MG63 (cell line): ENCODE measurements around the gene DNPEP. TPM values are rescaled to one million over a fixed set of nuclear protein-coding genes. Genes with fewer than 3 reads are reported as not detected.
A peak's percentile ranks its signal among the peaks of the same experiment; 100 is the strongest.
"Not testable (repeated sequence)": the region's sequence is repeated elsewhere in the genome, so short reads cannot be mapped to it uniquely, and the experiment has no call there.

Source experiments
- DNase-seq: peaks from one replicate; pipeline ENCODE4 v3.0.0-alpha.2; 2020
- H3K27me3 ChIP-seq: fragments of 250-450 bp; sonication (Bioruptor Pico); 2 replicates; pipeline ENCODE4 v1.5.1; 2020; ENCODE audit warnings: mild to moderate bottlenecking, moderate library complexity
- H3K36me3 ChIP-seq: fragments of 250-450 bp; sonication (Bioruptor Pico); 2 replicates; pipeline ENCODE4 v1.5.1; 2020; ENCODE audit warnings: mild to moderate bottlenecking, moderate library complexity
- H3K4me3 ChIP-seq: fragments of 250-450 bp; sonication (Bioruptor Pico); 2 replicates; pipeline ENCODE4 v1.5.1; 2020; ENCODE audit warnings: mild to moderate bottlenecking, moderate library complexity
- H3K9me3 ChIP-seq: fragments of 250-450 bp; sonication (Bioruptor Pico); 2 replicates; pipeline ENCODE4 v1.5.1; 2020; ENCODE audit warnings: mild to moderate bottlenecking, moderate library complexity
- total RNA-seq: library from RNA; depleted of rRNA; stranded (reverse); fragments of >200 nt; shearing (Covaris generic); gene quantifications from 2 replicates; pipeline ENCODE4 v1.2.3, GENCODE V29; 2014; ENCODE audit warnings: low replicate concordance

The DNPEP gene
- total RNA-seq, 1 experiment from 2014 or later, result 73.1 TPM

DNA sequence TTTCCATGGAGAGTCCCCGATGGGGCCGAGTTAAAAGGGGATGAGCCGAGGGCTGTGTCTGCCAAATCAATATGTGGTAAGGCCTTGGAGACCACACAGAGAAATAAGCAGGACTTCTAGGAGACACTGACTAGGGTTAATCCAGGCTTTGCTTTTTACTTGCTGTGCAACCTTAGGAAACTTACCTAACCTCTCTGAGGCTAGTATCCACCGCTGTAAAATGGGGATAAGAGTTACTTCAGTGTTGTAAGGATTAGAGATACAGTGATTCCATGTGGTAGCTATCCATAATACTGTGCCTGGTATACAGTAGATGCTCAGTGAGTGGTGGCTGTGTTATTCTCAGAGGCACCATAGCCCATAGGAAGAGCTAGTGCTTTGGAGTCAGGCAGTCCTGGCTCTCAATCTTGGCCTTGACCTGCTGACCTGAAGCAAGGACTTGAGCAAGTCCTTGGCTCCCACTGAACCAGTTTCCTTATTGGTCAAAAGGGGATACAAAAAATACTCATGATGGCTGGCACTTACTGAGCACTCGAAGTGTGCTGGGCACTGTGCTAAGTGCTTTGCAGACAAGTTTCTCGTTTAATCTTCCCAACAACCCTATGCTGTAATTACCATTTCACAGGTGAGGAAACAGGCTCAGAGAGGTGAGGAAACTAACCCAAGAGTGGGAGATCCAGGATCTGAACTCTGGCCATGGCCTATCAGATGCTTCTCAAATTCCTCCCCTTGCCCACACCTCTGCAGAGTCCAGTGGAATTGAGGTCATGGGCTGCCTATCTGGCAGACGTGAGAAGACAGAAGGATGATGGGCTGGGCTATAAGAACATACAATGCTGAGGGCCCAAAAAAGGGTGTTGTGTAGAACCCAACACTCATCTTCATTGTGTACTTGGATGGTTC lies 18.5 kb upstream of the DNPEP start:
- Histone ChIP-seq H3K36me3 (no peaks in the 10 kb centered on the region), H3K9me3 (no peaks in the 10 kb centered on the region)
- peak; percentile 24 for DNase-seq

DNA sequence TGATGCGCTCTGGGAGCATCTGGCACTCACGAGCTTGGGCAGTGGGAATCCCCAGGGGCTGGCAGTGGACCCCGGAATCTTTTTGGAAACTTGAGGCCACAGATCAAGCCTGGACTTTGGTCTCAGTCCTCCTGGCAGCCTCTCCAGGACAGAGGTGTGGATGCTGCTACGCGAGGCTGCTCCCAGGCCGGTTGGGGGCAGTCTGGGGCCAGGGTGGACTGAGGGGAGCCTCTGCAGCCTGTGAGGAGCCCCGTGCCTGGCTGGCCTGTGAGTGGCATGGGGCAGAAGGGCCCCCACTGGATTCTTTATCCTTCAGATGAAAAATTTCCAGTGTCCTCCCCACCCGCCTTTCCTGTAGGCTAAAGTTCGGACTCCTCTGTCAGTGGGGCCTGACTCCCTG lies 17.7 kb upstream of the DNPEP start:
- Histone ChIP-seq H3K27me3 (no peaks in the 10 kb centered on the region), H3K36me3 (no peaks in the 10 kb centered on the region), H3K9me3 (no peaks in the 10 kb centered on the region), H3K4me3 (no peak overlapping the region)
- DNase-seq, result no peak

More for the DNA sequence above, 18.5 kb upstream of the DNPEP start:
- Histone ChIP-seq H3K4me3 (no peak overlapping the region), H3K27me3 (no peaks in the 10 kb centered on the region)

- Histone ChIP-seq H3K27me3 (no peaks in the 10 kb centered on the region), H3K4me3 (no peak overlapping the region), H3K36me3 (no peaks in the 10 kb centered on the region), H3K9me3 (no peaks in the 10 kb centered on the region)
- no peak for DNase-seq
Observed at GRCh38 chr2:219404954-219405353, 17.2 kb upstream of the DNPEP start.

GRCh38 chr2:219404291-219404910 lies 16.7 kb upstream of the DNPEP start:
- Histone ChIP-seq H3K36me3 (no peaks in the 10 kb centered on the region), H3K27me3 (no peaks in the 10 kb centered on the region), H3K4me3 (no peak overlapping the region), H3K9me3 (no peaks in the 10 kb centered on the region)
- DNase-seq, result no peak

DNA sequence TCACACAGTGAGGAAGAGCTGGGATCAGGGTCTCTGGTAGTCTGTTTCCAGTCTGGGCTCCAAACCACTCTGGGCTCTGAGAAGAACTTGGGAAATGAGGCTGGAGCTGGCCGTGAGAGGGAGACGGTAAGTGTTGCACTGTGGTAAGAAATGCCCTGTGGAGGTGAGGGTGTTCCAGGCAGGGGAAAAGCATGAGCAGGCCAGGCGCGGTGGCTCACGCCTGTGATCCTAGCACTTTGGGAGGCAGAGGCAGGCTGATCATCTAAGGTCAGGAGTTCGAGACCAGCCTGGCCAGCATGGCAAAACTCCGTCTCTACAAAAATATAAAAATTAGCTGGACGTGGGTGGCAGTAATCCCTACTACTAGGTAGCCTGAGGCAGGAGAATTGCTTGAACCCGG lies 16.1 kb upstream of the DNPEP start:
- H3K36me3 ChIP-seq, result no peaks in the 10 kb centered on the region
- H3K4me3 ChIP-seq, result no peak overlapping the region
- H3K27me3 ChIP-seq, result no peaks in the 10 kb centered on the region
- DNase-seq, result no peak
- no peaks in the 10 kb centered on the region for H3K9me3 ChIP-seq

- Histone ChIP-seq H3K4me3 (no peak overlapping the region), H3K9me3 (no peaks in the 10 kb centered on the region), H3K36me3 (no peaks in the 10 kb centered on the region), H3K27me3 (no peaks in the 10 kb centered on the region)
- DNase-seq, result peak; percentile 65
Observed at GRCh38 chr2:219402665-219403515, 15.2 kb upstream of the DNPEP start.

DNA sequence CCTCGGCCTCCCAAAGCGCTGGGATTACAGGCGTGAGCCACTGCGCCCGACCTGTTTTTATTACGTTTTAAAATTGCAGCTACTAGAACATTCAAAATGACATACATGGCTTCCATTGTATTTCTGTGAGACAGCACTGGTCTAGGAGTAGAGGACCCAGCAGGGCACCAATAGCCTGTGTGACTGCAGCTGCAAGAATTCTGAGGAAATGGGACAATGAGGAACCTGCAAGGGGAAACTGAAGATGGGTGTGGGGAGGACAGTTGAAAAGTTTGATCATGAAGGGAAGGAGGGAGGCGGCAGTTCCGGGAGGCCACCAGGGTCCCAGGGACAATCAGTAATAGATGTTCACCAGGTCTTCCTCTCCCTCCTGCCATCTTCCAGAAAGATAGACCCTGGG lies 13.9 kb upstream of the DNPEP start:
- H3K9me3 ChIP-seq, result no peaks in the 10 kb centered on the region
- no peak overlapping the region for H3K4me3 ChIP-seq
- no peaks in the 10 kb centered on the region for H3K36me3 ChIP-seq
- DNase-seq, result no peak
- no peaks in the 10 kb centered on the region for H3K27me3 ChIP-seq

DNA sequence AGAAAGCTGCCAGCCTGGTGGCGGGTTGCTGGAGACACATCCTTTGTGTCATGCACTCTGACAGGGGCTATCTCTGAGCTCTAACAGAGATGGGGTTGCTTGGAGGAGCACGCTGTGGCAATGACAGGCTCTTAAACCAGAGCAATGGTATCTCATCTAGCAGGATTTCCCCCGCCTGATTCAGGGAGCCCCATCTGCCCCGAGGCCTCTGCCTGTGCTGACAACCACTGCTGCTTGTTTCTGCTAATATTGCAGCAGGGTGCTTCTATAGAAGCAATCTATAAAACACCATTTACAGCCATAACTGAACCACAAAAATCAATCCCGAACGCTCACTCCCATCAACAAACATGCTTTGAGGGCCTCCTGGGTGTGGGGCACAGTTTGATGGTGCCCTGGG lies 12.8 kb upstream of the DNPEP start:
- H3K27me3 ChIP-seq, result no peaks in the 10 kb centered on the region
- no peak for DNase-seq
- no peaks in the 10 kb centered on the region for H3K9me3 ChIP-seq
- H3K36me3 ChIP-seq, result no peaks in the 10 kb centered on the region
- no peak overlapping the region for H3K4me3 ChIP-seq

DNA sequence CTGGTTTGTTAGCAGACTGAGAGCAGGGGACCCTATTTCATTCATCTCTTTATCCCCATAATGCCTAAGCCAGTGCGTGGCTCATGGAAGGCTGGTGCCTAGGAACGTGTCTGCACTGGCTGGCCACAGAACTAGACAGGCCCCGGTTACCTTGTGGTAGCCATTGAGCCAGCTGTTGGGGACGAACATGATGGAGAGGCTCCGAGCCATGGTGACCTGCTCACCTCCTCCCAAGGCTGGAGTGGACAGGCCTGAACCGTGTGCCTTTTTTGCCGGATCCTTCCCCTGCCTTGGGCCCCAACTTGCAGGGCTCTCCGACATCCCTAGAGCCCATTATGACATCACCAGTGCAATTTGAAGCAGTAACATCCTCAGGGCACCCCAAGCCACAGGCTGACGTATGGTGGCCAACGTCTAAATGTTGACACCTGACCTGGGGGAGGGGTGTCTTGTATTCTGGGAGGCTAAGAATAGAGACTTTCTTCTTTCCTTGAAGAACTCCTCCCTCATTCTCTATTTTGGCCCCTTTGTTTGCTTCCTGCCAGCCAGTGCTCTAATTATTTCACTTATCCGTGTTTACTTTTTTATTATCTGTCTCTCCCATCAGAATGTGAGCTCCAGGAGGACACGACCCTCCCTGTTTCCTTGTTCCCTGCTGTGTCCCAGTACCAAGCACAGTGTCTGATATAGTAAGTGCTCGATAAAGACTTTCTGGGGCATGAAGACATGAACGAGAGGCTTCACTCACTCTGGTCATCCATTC lies 12.2 kb upstream of the DNPEP start:
- Histone ChIP-seq H3K4me3 (no peak overlapping the region), H3K27me3 (no peaks in the 10 kb centered on the region), H3K9me3 (no peaks in the 10 kb centered on the region), H3K36me3 (no peaks in the 10 kb centered on the region)
- no peak for DNase-seq

- no peaks in the 10 kb centered on the region for H3K9me3 ChIP-seq
- H3K36me3 ChIP-seq, result no peaks in the 10 kb centered on the region
- H3K4me3 ChIP-seq, result no peak overlapping the region
- peak; percentile 57 for DNase-seq
- H3K27me3 ChIP-seq, result no peaks in the 10 kb centered on the region
Observed at GRCh38 chr2:219398721-219399363, 11.1 kb upstream of the DNPEP start.

GRCh38 chr2:219396863-219397457 lies 9.2 kb upstream of the DNPEP start:
- Histone ChIP-seq H3K27me3 (no peaks in the 10 kb centered on the region), H3K36me3 (no peaks in the 10 kb centered on the region), H3K9me3 (no peaks in the 10 kb centered on the region), H3K4me3 (no peak overlapping the region)
- DNase-seq, result no peak

GRCh38 chr2:219395609-219396008 lies 7.9 kb upstream of the DNPEP start:
- H3K4me3 ChIP-seq, result no peak overlapping the region
- no peaks in the 10 kb centered on the region for H3K9me3 ChIP-seq
- H3K27me3 ChIP-seq, result no peaks in the 10 kb centered on the region
- no peaks in the 10 kb centered on the region for H3K36me3 ChIP-seq
- no peak for DNase-seq

- not testable (repeated sequence) for H3K9me3 ChIP-seq, H3K4me3 ChIP-seq, DNase-seq, H3K27me3 ChIP-seq, H3K36me3 ChIP-seq
Observed at GRCh38 chr2:219395056-219395455, 7.3 kb upstream of the DNPEP start.

DNA sequence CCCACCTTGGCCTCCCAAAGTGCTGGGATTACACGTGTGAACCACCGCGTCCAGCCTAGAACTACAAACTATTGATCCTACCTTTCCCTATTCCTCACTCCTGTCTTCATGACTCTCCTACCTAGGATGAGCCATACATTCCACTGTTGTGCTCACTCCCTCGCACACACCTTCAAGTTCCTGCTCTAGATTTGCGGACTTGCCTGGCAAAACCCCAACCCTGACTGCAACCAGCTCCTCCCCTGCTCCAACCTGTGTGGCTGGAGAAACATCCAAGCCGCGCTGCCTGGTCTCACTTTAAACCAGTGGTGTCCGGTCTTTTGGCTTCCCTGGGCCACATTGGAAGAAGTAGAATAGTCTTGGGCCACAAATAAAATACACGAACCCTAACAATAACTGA lies 5.0 kb upstream of the DNPEP start:
- Histone ChIP-seq H3K36me3 (no peaks in the 10 kb centered on the region), H3K9me3 (no peaks in the 10 kb centered on the region), H3K27me3 (no peaks in the 10 kb centered on the region), H3K4me3 (no peak overlapping the region)
- no peak for DNase-seq

GRCh38 chr2:219388907-219389156 lies 1.1 kb upstream of the DNPEP start:
- no peaks in the 10 kb centered on the region for H3K9me3 ChIP-seq
- H3K4me3 ChIP-seq, result peak overlapping the region; percentile 36
- H3K27me3 ChIP-seq, result no peaks in the 10 kb centered on the region
- DNase-seq, result no peak
- H3K36me3 ChIP-seq, result peaks cover 26% of the 10 kb centered on the region
